Measurements from ENCODE around the gene L3MBTL3. TPM values are rescaled to one million over a fixed set of nuclear protein-coding genes. Genes with fewer than 3 reads are reported as not detected.
A peak's percentile ranks its signal among the peaks of the same experiment; 100 is the strongest.

Gene L3MBTL3
- polyA plus RNA-seq, 2 of the 4 experiments (the other 2 are of a cell fraction): 3.0 to 5.9 TPM

GRCh38 chr6:130045622-130046021 lies 27.2 kb downstream of the L3MBTL3 start (continued):
- TF ChIP-seq CHD4 (IDR thresholded peaks at IDR 0.05; ENCODE audit: borderline replicate concordance) (no peak), NFE2L2 (conservative IDR thresholded peaks at IDR 0.05; ENCODE audit: low read length) (no peak), HEYL (CRISPR knock-in tag; IDR thresholded peaks at IDR 0.05) (no peak), POLR2AphosphoS2 (conservative IDR thresholded peaks at IDR 0.05; ENCODE audit: low read length) (no peak), FOXS1 (CRISPR knock-in tag; IDR thresholded peaks at IDR 0.05) (no peak)
- TF ChIP-seq, protein P1, sequence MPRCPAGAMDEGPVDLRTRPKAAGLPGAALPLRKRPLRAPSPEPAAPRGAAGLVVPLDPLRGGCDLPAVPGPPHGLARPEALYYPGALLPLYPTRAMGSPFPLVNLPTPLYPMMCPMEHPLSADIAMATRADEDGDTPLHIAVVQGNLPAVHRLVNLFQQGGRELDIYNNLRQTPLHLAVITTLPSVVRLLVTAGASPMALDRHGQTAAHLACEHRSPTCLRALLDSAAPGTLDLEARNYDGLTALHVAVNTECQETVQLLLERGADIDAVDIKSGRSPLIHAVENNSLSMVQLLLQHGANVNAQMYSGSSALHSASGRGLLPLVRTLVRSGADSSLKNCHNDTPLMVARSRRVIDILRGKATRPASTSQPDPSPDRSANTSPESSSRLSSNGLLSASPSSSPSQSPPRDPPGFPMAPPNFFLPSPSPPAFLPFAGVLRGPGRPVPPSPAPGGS (IDR thresholded peaks at IDR 0.05): no peak
- TF ChIP-seq, protein P2, sequence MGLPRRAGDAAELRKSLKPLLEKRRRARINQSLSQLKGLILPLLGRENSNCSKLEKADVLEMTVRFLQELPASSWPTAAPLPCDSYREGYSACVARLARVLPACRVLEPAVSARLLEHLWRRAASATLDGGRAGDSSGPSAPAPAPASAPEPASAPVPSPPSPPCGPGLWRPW (IDR thresholded peaks at IDR 0.05): no peak
- TF ChIP-seq, protein P3, sequence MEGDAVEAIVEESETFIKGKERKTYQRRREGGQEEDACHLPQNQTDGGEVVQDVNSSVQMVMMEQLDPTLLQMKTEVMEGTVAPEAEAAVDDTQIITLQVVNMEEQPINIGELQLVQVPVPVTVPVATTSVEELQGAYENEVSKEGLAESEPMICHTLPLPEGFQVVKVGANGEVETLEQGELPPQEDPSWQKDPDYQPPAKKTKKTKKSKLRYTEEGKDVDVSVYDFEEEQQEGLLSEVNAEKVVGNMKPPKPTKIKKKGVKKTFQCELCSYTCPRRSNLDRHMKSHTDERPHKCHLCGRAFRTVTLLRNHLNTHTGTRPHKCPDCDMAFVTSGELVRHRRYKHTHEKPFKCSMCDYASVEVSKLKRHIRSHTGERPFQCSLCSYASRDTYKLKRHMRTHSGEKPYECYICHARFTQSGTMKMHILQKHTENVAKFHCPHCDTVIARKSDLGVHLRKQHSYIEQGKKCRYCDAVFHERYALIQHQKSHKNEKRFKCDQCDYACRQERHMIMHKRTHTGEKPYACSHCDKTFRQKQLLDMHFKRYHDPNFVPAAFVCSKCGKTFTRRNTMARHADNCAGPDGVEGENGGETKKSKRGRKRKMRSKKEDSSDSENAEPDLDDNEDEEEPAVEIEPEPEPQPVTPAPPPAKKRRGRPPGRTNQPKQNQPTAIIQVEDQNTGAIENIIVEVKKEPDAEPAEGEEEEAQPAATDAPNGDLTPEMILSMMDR (IDR thresholded peaks at IDR 0.05): no peak

GRCh38 chr6:130046671-130047070 lies 28.3 kb downstream of the L3MBTL3 start:
- no peak for ATAC-seq
- POLR2A ChIA-PET: no interaction called here
- CTCF ChIA-PET: no interaction called here

DNA sequence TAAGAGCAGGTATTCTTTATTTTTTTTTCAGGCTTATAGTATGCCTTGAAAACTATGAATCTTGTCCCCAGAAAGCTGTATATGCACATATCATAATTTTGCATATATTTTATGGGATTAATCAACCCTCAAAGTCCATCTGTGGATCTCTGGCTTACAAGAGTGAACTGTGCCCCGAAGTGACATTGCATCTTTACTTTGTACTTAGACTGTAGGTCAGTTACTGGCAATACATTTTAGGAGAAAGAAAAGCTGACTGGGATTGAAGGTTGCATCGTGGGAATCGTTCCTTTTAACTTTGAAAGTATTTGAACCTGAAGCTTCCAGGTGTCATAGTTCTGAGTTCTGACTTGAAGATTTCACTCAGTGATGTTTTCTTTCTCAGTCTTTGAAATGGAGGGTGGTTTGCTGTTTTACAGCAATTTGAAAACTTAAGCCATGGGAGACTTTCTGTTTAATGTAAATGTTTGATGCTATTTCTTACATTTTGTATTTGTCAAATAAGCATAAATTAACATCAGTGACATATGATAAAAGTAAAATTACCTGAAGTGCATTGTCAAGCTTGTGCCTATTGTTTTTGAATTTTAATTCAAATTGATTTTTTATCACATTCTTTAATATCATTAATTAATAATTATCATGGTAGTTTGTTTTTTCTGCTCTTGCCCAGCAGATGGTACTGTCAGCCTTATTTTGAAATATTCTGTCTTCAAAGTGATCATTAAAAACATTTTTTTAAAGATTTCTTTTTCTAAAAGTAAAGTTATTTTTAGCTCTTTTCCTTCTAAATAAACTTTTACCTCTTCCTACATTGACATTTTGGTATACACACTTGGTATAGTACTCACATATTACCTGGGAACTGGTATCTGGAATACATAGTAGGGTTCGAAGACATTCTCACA lies 29.0 kb downstream of the L3MBTL3 start:
- H3K4me1 ChIP-seq: no peaks in the 10 kb centered on the region
- ChIA-PET POLR2A (no interaction called here), CTCF (interaction anchor here (0.6 to 1.1 kb wide), 3 partner anchors 68 to 1103 kb away, joined by 3 to 4 read pairs (median 4); no protein-coding TSS in a partner anchor)
- TF ChIP-seq, protein P3 (IDR thresholded peaks at IDR 0.05): 0 out of 3 replicates have a peak, but pooled peaks have one; percentile 13
- TF ChIP-seq CHD2 (IDR thresholded peaks at IDR 0.05; ENCODE audit: low read length, partially characterized antibody) (no peak), MAFK (IDR thresholded peaks at IDR 0.05; ENCODE audit: partially characterized antibody) (peak; percentile 32), RAD21 (conservative IDR thresholded peaks at IDR 0.05 in 1 of 2, IDR thresholded peaks at IDR 0.05 in 1 of 2) (peak; percentile 5 to 32; a peak in 1 of 5 replicates), JUN (IDR thresholded peaks at IDR 0.05) (no peak), ESRRA (IDR thresholded peaks at IDR 0.05; ENCODE audit: borderline replicate concordance, low read length) (no peak)
- no peak overlapping the region for H3K27ac ChIP-seq
- no peak overlapping the region for H3K4me2 ChIP-seq
- no peaks in the 10 kb centered on the region for H3K9me3 ChIP-seq
- DNase-seq (ENCODE audit: low read depth in 1 of 2, low spot score in 1 of 2) (no peak), FAIRE-seq (no peak), ATAC-seq (no peak)
- no peak overlapping the region for H3K4me3 ChIP-seq
- WGBS (ENCODE audit: missing lambda C conversion rate): 71% methylated on average over 4 of the region's 4 CpGs

More at GRCh38 chr6:130046671-130047070, 28.3 kb downstream of the L3MBTL3 start:
- TF ChIP-seq HOXB5 (CRISPR knock-in tag; IDR thresholded peaks at IDR 0.05) (no peak), SREBF2 (IDR thresholded peaks at IDR 0.05) (no peak), MYC (IDR thresholded peaks at IDR 0.05; ENCODE audit: borderline replicate concordance, low read length) (no peak), KDM5A (IDR thresholded peaks at IDR 0.05) (no peak), HOXB13 (CRISPR knock-in tag; IDR thresholded peaks at IDR 0.05; ENCODE audit: low read depth) (no peak), MAZ (IDR thresholded peaks at IDR 0.05; ENCODE audit: borderline replicate concordance, low read depth, low read length) (no peak), PBX3 (IDR thresholded peaks at IDR 0.05) (no peak), GATA3 (IDR thresholded peaks at IDR 0.05; ENCODE audit: borderline replicate concordance) (no peak), BHLHE40 (IDR thresholded peaks at IDR 0.05; ENCODE audit: low read depth, low read length) (no peak), RFX5 (IDR thresholded peaks at IDR 0.05) (no peak), MAX (IDR thresholded peaks at IDR 0.05) (no peak)
- Histone ChIP-seq H3K4me3 (no peak overlapping the region), H3K4me1 (no peaks in the 10 kb centered on the region), H3K27ac (no peak overlapping the region), H3K4me2 (no peak overlapping the region), H3K9me3 (no peaks in the 10 kb centered on the region)
- DNase-seq (ENCODE audit: low read depth in 1 of 2, low spot score in 1 of 2) (no peak), FAIRE-seq (no peak)
- WGBS (ENCODE audit: missing lambda C conversion rate): 54% methylated on average over 1 of the region's 1 CpG

Data from A549 (cell line).